Ovary (tissue), 9 donors: ENCODE data around the gene EPAS1. TPM values are rescaled to one million over a fixed set of nuclear protein-coding genes. Genes with fewer than 3 reads are reported as not detected.

Source experiments
- DNase-seq, 5 donors: peaks; one replicate each; pipeline ENCODE4 v3.0.0-alpha.2; 2019 to 2020
- H3K27ac ChIP-seq, 2 donors: fragments of 200-600 bp; one replicate each; pipeline versions ENCODE4 v1.5.1 to v1.8.0; 2019 to 2022
- H3K27me3 ChIP-seq: fragments of 200-600 bp; one replicate; pipeline ENCODE4 v1.8.0; 2022
- H3K36me3 ChIP-seq: fragments of 200-600 bp; sonication (generic); one replicate; pipeline ENCODE4 v1.5.1; 2019
- H3K4me1 ChIP-seq: one replicate; pipeline ENCODE4 v1.8.1; 2013; ENCODE audit warnings: mild to moderate bottlenecking, moderate library complexity; ENCODE audit not compliant: insufficient read depth
- H3K4me3 ChIP-seq: fragments of 200-600 bp; sonication (generic); one replicate; pipeline ENCODE4 v1.5.1; 2017
- H3K9me3 ChIP-seq, 2 donors: fragments of 200-600 bp in 1 of 2; sonication (generic) in 1 of 2; one replicate each; pipeline versions ENCODE4 v1.5.1 to v1.8.1; 2013 to 2019; ENCODE audit warnings: mild to moderate bottlenecking in 1 of 2, moderate library complexity in 1 of 2
- CTCF ChIP-seq, 3 donors: fragments of 450-650 bp in 2 of 3; fragments of 200-600 bp in 1 of 3; IDR thresholded peaks; one replicate each; pipeline versions ENCODE4 v1.5.1 to v1.8.0; 2016 to 2022; ENCODE audit warnings: antibody characterized with exemption in 3 of 3, mild to moderate bottlenecking in 1 of 3
- EP300 ChIP-seq: sonication (generic); formaldehyde crosslinking; IDR thresholded peaks from one replicate; pipeline ENCODE4 v1.6.1; 2017; ENCODE audit warnings: antibody characterized with exemption
- POLR2A ChIP-seq: fragments of 450-650 bp; IDR thresholded peaks from one replicate; pipeline ENCODE4 v1.6.1; 2017; ENCODE audit warnings: antibody characterized with exemption, mild to moderate bottlenecking, moderate library complexity
- WGBS, 3 donors: extraction: QIAGEN DNeasy Blood & Tissue Kit in 1 of 3; methylation state at CpG; one replicate each; pipeline versions ENCODE4 v1.1.5 to v1.1.7; 2013 to 2017; 5-methylcytosine and 5-hydroxymethylcytosine counted together
- intact Hi-C, 4 donors: fragments of 100-400 bp; cut with DNase I; formaldehyde crosslinking; loops; one replicate each; pipeline versions ENCODE4 v1.11.0 to v1.15.1; 2022 to 2023
- polyA plus RNA-seq, 2 donors: library from polyadenylated mRNA; stranded (reverse); fragments of 200-250 nt in 1 of 2; fragments of 350-450 nt in 1 of 2; fragmentation: Illumina TruSeq in 1 of 2; extraction: RNeasy Lipid Tissue Mini Kit (QIAGEN cat#74804) in 1 of 2; gene quantifications; one replicate each; pipeline ENCODE4 v1.2.3, GENCODE V29; 2013 to 2014
- total RNA-seq, 7 donors: library from RNA; depleted of rRNA in 2 of 7; stranded (reverse); fragments of >200 nt in 2 of 7; fragmentation: NEBNext Ultra II Directional in 3 of 7; extraction: Animal tissue kit (Norgen Biotek cat#: 25700) in 3 of 7; gene quantifications; one replicate each; pipeline versions ENCODE4 v1.1.0 to v1.2.4, GENCODE V29; 2016 to 2023
- donor health status: DM: no; HTN: no; CAD: no; lungs with moderate emphysema.
- donor health status: DM: no; HTN: no; CAD: no.
- donor health status: Bipolar disorder and iron deficiency.
- donor health status: DM: yes; HTN: yes; CAD: no.
- donor health status: DM: no; HTN: no; CAD: no.
- donor health status: DM: yes; HTN: yes; CAD: no.

EPAS1 gene
- total and polyA plus RNA-seq, 9 donors, result 63.1 to 258 (median 82.7) TPM

GRCh38 chr2:46303233-46303632 lies 6.0 kb downstream of the EPAS1 start:
- intact Hi-C loops, result no loop called here
- Histone ChIP-seq H3K36me3 (no peaks in the 10 kb centered on the region), H3K27me3 (no peaks in the 10 kb centered on the region), H3K4me3 (no peak overlapping the region), H3K4me1 (peaks cover 3% of the 10 kb centered on the region), H3K27ac (no peak overlapping the region), H3K9me3 (no peaks in the 10 kb centered on the region)
- WGBS, 3 donors, result 76 to 86% (median 81%) methylated on average over 3 of the region's 3 CpGs
- DNase-seq, result no peak
- TF ChIP-seq EP300, result no peak
- TF ChIP-seq POLR2A, result no peak
- TF ChIP-seq CTCF (IDR thresholded peaks at IDR 0.05), result no peak

- Histone ChIP-seq H3K4me1 (peaks cover 5% of the 10 kb centered on the region), H3K27me3 (no peaks in the 10 kb centered on the region), H3K36me3 (no peaks in the 10 kb centered on the region), H3K4me3 (no peak overlapping the region), H3K9me3 (no peaks in the 10 kb centered on the region), H3K27ac (no peak overlapping the region)
- TF ChIP-seq POLR2A (no peak), CTCF (IDR thresholded peaks at IDR 0.05) (no peak), EP300 (no peak)
- intact Hi-C loops, result no loop called here
- no peak for DNase-seq
- 84 to 93% (median 89%) methylated on average over 5 of the region's 5 CpGs for WGBS, 3 donors
Measured at GRCh38 chr2:46303822-46304221, 6.6 kb downstream of the EPAS1 start.

- TF ChIP-seq CTCF (IDR thresholded peaks at IDR 0.05) (no peak), EP300 (no peak), POLR2A (no peak)
- no peak for DNase-seq
- Histone ChIP-seq H3K27ac (no peak overlapping the region), H3K36me3 (no peaks in the 10 kb centered on the region), H3K4me3 (no peak overlapping the region), H3K9me3 (no peaks in the 10 kb centered on the region), H3K4me1 (peaks cover 5% of the 10 kb centered on the region), H3K27me3 (no peaks in the 10 kb centered on the region)
- intact Hi-C loops, result no loop called here
- 93 to 94% (median 93%) methylated on average over 3 of the region's 3 CpGs for WGBS, 3 donors
Measured at GRCh38 chr2:46304635-46305034, 7.4 kb downstream of the EPAS1 start.

- TF ChIP-seq POLR2A (no peak), CTCF (IDR thresholded peaks at IDR 0.05) (no peak), EP300 (no peak)
- Histone ChIP-seq H3K27ac (no peak overlapping the region), H3K4me3 (no peak overlapping the region), H3K36me3 (no peaks in the 10 kb centered on the region), H3K9me3 (no peaks in the 10 kb centered on the region), H3K27me3 (no peaks in the 10 kb centered on the region), H3K4me1 (peaks cover 3% of the 10 kb centered on the region)
- WGBS, 3 donors, result 80 to 88% (median 85%) methylated on average over 3 of the region's 3 CpGs
- no peak for DNase-seq
- intact Hi-C loops, result no loop called here
Measured at GRCh38 chr2:46305187-46305586, 8.0 kb downstream of the EPAS1 start.

GRCh38 chr2:46305767-46306166 lies 8.6 kb downstream of the EPAS1 start:
- intact Hi-C loops, result no loop called here
- WGBS, 3 donors, result 71 to 82% (median 77%) methylated on average over 4 of the region's 4 CpGs
- peaks cover 3% of the 10 kb centered on the region for H3K4me1 ChIP-seq
- no peak overlapping the region for H3K4me3 ChIP-seq
- DNase-seq, result no peak
- no peaks in the 10 kb centered on the region for H3K9me3 ChIP-seq
- no peak overlapping the region for H3K27ac ChIP-seq
- TF ChIP-seq EP300, result no peak
- TF ChIP-seq POLR2A, result no peak
- no peak for TF ChIP-seq CTCF (IDR thresholded peaks at IDR 0.05)
- no peaks in the 10 kb centered on the region for H3K36me3 ChIP-seq
- H3K27me3 ChIP-seq, result no peaks in the 10 kb centered on the region
